ENCODE results near the gene ELOVL3. TPM values are rescaled to one million over a fixed set of nuclear protein-coding genes. Genes with fewer than 3 reads are reported as not detected.
"Not testable (repeated sequence)": the region's sequence is repeated elsewhere in the genome, so short reads cannot be mapped to it uniquely, and the experiment has no call there.

The ELOVL3 gene
- total RNA-seq, 1 experiment from 2014 or later: 0.17 TPM

- CTCF ChIA-PET: interaction anchor here (0.6 to 0.7 kb wide), 2 partner anchors 52 to 345 kb away, joined by 3 to 7 read pairs; no protein-coding TSS in a partner anchor
- POLR2A ChIA-PET: no interaction called here
- Mint-ChIP-seq H3K9me3 (peaks cover 56% of the 10 kb centered on the region), H3K27ac (no peak overlapping the region), H3K4me1 (no peaks in the 10 kb centered on the region), H3K36me3 (peaks cover 14% of the 10 kb centered on the region), H3K4me3 (no peak overlapping the region), H3K27me3 (ENCODE audit: low read depth) (peaks cover 17% of the 10 kb centered on the region)
- DNase-seq (ENCODE audit: low spot score): no peak
- ATAC-seq: no peak
- TF ChIP-seq ZSCAN18 (CRISPR knock-in tag; IDR thresholded peaks at IDR 0.05): no peak
- no peak for TF ChIP-seq TP53 (CRISPR knock-in tag; IDR thresholded peaks at IDR 0.05)
These were observed 40.1 kb upstream of the ELOVL3 start for GRCh38 chr10:102185811-102186527.

- ATAC-seq (no peak), DNase-seq (ENCODE audit: low spot score) (no peak)
- H3K36me3 Mint-ChIP-seq: peaks cover 24% of the 10 kb centered on the region
- peaks cover 33% of the 10 kb centered on the region for H3K27me3 Mint-ChIP-seq (ENCODE audit: low read depth)
- CTCF ChIA-PET: interaction anchor here (0.5 to 1.0 kb wide), 5 partner anchors 19 to 162 kb away, joined by 3 to 4 read pairs (median 3); no protein-coding TSS in a partner anchor
- H3K27ac Mint-ChIP-seq: no peak overlapping the region
- POLR2A ChIA-PET: interaction anchor here (0.7 kb wide), 1 partner anchor 37 kb away, joined by 4 read pairs; no protein-coding TSS in a partner anchor
- peaks cover 75% of the 10 kb centered on the region for H3K9me3 Mint-ChIP-seq
- TF ChIP-seq SMAD4 (CRISPR knock-in tag; IDR thresholded peaks at IDR 0.05) (no peak), ZNF138 (CRISPR knock-in tag; conservative IDR thresholded peaks at IDR 0.05) (no peak), NFE2L1 (CRISPR knock-in tag; IDR thresholded peaks at IDR 0.05) (no peak), ZMAT4 (CRISPR knock-in tag; IDR thresholded peaks at IDR 0.05) (no peak), ZNF317 (CRISPR knock-in tag; IDR thresholded peaks at IDR 0.05; ENCODE audit: borderline replicate concordance, low read depth) (no peak), ZNF263 (CRISPR knock-in tag; IDR thresholded peaks at IDR 0.05; ENCODE audit: low read depth) (no peak)
- no peak overlapping the region for H3K4me3 Mint-ChIP-seq
- no peaks in the 10 kb centered on the region for H3K4me1 Mint-ChIP-seq
These were observed 37.7 kb upstream of the ELOVL3 start for GRCh38 chr10:102188298-102188940.

- peaks cover 71% of the 10 kb centered on the region for H3K9me3 Mint-ChIP-seq
- ATAC-seq; H3K4me1 Mint-ChIP-seq; DNase-seq (ENCODE audit: low spot score); H3K4me3 Mint-ChIP-seq; H3K27ac Mint-ChIP-seq: not testable (repeated sequence)
- peaks cover 24% of the 10 kb centered on the region for H3K36me3 Mint-ChIP-seq
- H3K27me3 Mint-ChIP-seq (ENCODE audit: low read depth): peaks cover 30% of the 10 kb centered on the region
- CTCF ChIA-PET: interaction anchor here (0.5 kb wide), 1 partner anchor 20 kb away, joined by 4 read pairs; no protein-coding TSS in a partner anchor
- POLR2A ChIA-PET: interaction anchor here (0.7 kb wide), 1 partner anchor 37 kb away, joined by 4 read pairs; no protein-coding TSS in a partner anchor
These were observed 36.9 kb upstream of the ELOVL3 start for GRCh38 chr10:102188941-102189898.

GRCh38 chr10:102191956-102192355 lies 34.1 kb upstream of the ELOVL3 start:
- Mint-ChIP-seq H3K36me3 (peaks cover 11% of the 10 kb centered on the region), H3K27me3 (ENCODE audit: low read depth) (peaks cover 33% of the 10 kb centered on the region), H3K4me3 (no peak overlapping the region), H3K4me1 (no peaks in the 10 kb centered on the region), H3K9me3 (peaks cover 49% of the 10 kb centered on the region), H3K27ac (no peak overlapping the region)
- CTCF ChIA-PET: no interaction called here
- TF ChIP-seq PRDM15 (CRISPR knock-in tag; IDR thresholded peaks at IDR 0.05): no peak
- DNase-seq (ENCODE audit: low spot score) (no peak), ATAC-seq (no peak)
- POLR2A ChIA-PET: no interaction called here
